ENCODE measurements around the gene CCDC32. TPM values are rescaled to one million over a fixed set of nuclear protein-coding genes. Genes with fewer than 3 reads are reported as not detected.

The CCDC32 gene
- total RNA-seq, 2 donors from 2014 or later = 20.9 to 28.5 TPM

DNA sequence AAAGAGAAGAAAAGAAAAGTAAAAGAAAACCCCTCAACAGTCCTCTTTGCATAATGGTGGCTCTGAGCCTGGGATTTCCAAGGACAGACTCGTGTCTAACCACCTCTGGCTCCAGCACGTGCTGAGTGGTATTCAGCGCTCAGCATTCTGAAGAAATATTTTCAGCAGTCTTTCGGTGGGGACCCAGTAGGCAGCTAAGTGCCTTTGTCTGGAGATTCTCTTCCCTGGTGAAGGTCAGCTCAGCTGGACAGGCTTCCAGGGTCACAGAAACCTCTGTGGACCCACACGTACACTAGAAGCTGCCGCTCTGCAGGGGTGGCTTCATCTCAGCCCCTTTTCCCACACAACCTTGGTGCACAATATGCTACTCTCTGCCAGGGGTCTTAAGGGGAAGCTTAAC lies 36.0 kb downstream of the CCDC32 start:
- ATAC-seq (no peak), DNase-seq (no peak)
- Mint-ChIP-seq H3K36me3 (ENCODE audit: low read depth) (peaks cover 2% of the 10 kb centered on the region), H3K4me1 (no peaks in the 10 kb centered on the region), H3K27me3 (no peaks in the 10 kb centered on the region), H3K27ac (no peak overlapping the region), H3K4me3 (no peak overlapping the region)
- no peaks in the 10 kb centered on the region for H3K9me3 ChIP-seq (ENCODE audit: control insufficient read depth, low read length, poor library complexity, severe bottlenecking)

DNA sequence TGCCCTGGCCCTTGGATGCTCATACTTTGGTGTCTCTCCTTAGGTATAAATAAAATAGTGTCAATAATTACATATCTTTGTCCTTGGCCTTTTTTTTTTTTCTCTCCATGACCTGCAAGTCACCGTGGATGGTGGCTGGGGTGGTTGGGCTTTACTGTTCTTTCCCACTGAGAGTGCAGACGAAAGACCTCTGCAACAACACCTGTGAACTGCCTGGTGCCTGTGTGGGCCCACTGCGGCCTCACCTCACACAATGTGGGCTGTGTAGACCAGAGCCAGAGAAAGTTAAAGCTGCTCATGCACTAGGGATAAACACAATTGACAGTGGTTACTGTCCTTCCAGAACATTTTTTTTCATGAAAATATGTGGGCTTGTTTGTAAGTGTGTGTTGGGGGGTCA lies 39.0 kb downstream of the CCDC32 start:
- H3K36me3 Mint-ChIP-seq (ENCODE audit: low read depth) = peaks cover 2% of the 10 kb centered on the region
- ATAC-seq (no peak), DNase-seq (no peak)
- H3K4me1 Mint-ChIP-seq = no peaks in the 10 kb centered on the region
- H3K27me3 Mint-ChIP-seq = no peaks in the 10 kb centered on the region
- H3K27ac Mint-ChIP-seq = no peak overlapping the region
- no peaks in the 10 kb centered on the region for H3K9me3 ChIP-seq (ENCODE audit: control insufficient read depth, low read length, poor library complexity, severe bottlenecking)
- no peak overlapping the region for H3K4me3 Mint-ChIP-seq

DNA sequence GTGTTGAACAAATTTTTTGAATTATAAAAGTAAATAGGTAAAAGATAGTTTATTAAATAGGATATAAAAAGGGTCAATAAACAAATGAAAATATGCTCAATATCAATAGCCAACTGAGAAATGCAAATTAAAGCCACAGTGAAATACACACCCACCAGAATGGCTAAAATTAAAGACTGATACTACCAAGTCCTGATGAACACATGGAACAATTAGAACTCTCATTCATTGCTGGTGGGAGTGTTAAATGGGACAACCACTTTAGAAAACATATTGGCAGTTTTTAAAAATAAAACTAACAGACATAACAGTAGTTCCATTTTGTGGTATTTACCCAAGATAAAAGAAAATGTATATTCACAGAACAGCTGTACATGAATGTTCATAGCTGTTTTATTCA lies 41.2 kb downstream of the CCDC32 start:
- ATAC-seq (no peak), DNase-seq (no peak)
- no peaks in the 10 kb centered on the region for H3K36me3 Mint-ChIP-seq (ENCODE audit: low read depth)
- no peak overlapping the region for H3K4me3 Mint-ChIP-seq
- H3K9me3 ChIP-seq (ENCODE audit: control insufficient read depth, low read length, poor library complexity, severe bottlenecking) = no peaks in the 10 kb centered on the region
- peaks cover 3% of the 10 kb centered on the region for H3K4me1 Mint-ChIP-seq
- no peaks in the 10 kb centered on the region for H3K27me3 Mint-ChIP-seq
- H3K27ac Mint-ChIP-seq = no peak overlapping the region

DNA sequence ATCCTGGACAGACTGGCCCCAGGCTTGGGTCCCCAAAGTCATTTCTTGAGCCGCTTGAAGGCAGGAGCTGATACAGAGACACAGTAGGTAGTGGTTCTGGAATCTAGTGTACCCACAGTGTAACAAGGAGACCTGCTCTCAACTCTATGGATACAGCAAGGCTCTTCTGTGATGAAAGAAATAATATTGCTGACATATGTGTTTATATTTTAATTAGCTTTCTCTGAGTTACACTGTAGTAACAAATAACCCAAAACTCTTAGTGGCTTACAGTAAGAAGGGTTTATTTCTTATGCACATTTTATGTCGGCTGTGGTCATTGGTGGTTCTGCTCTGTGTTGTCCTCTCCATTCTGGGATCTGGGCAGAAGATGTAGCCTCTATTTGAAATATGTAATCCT lies 48.5 kb downstream of the CCDC32 start:
- H3K27me3 Mint-ChIP-seq = peaks cover 33% of the 10 kb centered on the region
- no peaks in the 10 kb centered on the region for H3K9me3 ChIP-seq (ENCODE audit: control insufficient read depth, low read length, poor library complexity, severe bottlenecking)
- ATAC-seq (no peak), DNase-seq (no peak)
- no peak overlapping the region for H3K27ac Mint-ChIP-seq
- peaks cover 11% of the 10 kb centered on the region for H3K36me3 Mint-ChIP-seq (ENCODE audit: low read depth)
- H3K4me3 Mint-ChIP-seq = no peak overlapping the region
- H3K4me1 Mint-ChIP-seq = peaks cover 13% of the 10 kb centered on the region

DNA sequence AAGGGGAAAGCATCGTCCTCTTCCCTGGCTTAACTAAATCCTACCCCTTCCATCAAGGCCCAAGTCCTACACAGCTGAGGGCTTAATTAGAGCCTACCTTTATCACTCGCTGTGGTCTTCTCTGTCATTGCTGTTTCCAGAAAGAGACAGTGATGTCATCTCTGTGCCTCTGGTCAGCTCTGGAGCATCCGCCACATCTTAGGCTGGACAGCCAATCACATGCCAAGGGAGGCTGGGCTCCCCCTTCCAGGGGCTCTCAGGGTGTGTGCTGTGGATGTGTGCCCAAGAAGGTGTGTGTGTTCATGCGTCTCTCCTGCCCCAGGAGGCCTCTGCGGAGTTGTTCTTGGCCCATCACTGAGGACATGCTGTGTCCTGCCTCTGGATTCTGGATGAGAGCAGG lies 51.2 kb downstream of the CCDC32 start:
- H3K4me3 Mint-ChIP-seq = no peak overlapping the region
- no peak for DNase-seq
- H3K27ac Mint-ChIP-seq = no peak overlapping the region
- peaks cover 18% of the 10 kb centered on the region for H3K4me1 Mint-ChIP-seq
- H3K36me3 Mint-ChIP-seq (ENCODE audit: low read depth) = peaks cover 13% of the 10 kb centered on the region
- peaks cover 48% of the 10 kb centered on the region for H3K27me3 Mint-ChIP-seq
- ATAC-seq = no peak
- H3K9me3 ChIP-seq (ENCODE audit: control insufficient read depth, low read length, poor library complexity, severe bottlenecking) = no peaks in the 10 kb centered on the region

DNA sequence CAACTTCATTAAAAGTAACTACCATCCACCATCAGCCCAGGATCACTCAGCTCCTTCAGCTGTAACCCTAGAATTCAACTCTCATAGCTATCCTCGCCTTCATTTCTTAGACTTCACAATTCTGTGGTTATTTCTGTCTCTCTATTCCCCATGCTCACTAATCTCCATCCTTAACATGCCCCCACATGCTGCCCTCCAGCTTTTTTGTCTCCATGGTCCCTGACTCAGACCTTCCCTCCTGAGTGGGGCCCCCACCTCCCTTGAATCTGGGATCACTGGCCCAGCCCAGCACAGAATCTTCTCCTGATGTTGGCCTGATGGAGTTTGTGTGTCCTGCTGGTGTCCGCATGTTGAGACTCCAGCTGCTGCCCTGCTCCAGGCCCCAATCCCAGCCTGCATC lies 52.4 kb downstream of the CCDC32 start:
- Mint-ChIP-seq H3K27ac (no peak overlapping the region), H3K4me1 (peaks cover 21% of the 10 kb centered on the region), H3K27me3 (peaks cover 60% of the 10 kb centered on the region), H3K4me3 (peak overlapping the region; percentile 90), H3K36me3 (ENCODE audit: low read depth) (peaks cover 13% of the 10 kb centered on the region)
- DNase-seq (no peak), ATAC-seq (no peak)
- no peaks in the 10 kb centered on the region for H3K9me3 ChIP-seq (ENCODE audit: control insufficient read depth, low read length, poor library complexity, severe bottlenecking)

DNA sequence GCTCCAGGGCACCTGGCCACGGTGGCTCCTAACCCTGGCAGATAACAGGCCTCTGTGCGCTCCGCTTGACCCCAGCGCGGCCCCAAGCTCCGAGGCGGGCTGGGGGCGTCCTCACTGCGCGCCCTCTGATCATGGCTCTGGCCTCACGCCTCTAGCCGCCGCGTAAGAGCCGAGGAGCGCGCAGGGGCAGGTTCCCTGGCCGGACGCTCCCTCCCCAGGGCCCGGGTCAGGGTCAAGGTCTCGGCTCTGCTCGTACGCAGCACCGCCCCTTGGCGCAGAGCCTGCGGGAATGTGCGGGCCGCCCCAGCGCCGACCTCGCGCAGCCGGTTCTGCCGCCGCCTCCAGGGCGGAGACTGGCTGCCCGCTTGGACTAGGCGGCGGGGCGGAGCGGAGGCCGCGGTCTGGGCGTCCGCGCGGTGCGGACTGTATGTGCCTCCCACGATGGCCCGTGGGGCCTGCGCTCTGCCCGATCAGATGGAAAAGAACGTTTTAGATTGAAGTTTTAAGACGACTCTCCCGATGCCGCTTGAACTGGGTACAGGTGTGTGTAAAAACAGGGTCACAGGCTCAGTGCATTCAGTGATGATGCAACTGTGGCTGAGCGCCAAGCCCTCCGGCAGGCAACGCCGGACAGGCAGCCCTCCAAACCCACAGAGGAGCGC lies 53.2 kb downstream of the CCDC32 start:
- Mint-ChIP-seq H3K27me3 (peaks cover 68% of the 10 kb centered on the region), H3K36me3 (ENCODE audit: low read depth) (peaks cover 13% of the 10 kb centered on the region), H3K27ac (no peak overlapping the region), H3K4me1 (peaks cover 28% of the 10 kb centered on the region), H3K4me3 (peak overlapping the region; percentile 90)
- H3K9me3 ChIP-seq (ENCODE audit: control insufficient read depth, low read length, poor library complexity, severe bottlenecking) = no peaks in the 10 kb centered on the region
- DNase-seq (peak in 1 of 3 donors; percentile 9), ATAC-seq (peak; percentile 47)

DNA sequence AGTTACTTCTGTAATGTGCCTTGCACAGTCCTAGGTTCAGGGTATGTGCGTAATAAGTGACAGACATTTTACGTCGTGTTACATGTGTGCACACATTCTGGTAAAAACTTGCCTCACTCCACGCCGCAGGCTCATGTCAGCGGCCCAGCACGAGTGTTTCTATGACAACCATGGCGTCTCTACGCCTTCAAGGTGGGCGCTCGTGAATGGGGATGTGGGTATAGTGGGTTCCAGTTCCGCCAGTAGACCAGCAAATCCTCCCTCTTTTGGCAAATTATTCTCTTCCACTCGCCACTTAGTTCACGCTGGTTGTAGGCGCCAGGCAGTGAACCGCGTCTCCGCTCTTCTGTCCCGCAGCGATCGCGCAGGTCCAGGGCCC lies 53.8 kb downstream of the CCDC32 start:
- H3K27ac Mint-ChIP-seq = no peak overlapping the region
- peaks cover 28% of the 10 kb centered on the region for H3K4me1 Mint-ChIP-seq
- H3K4me3 Mint-ChIP-seq = peak overlapping the region; percentile 90
- no peaks in the 10 kb centered on the region for H3K9me3 ChIP-seq (ENCODE audit: control insufficient read depth, low read length, poor library complexity, severe bottlenecking)
- peaks cover 74% of the 10 kb centered on the region for H3K27me3 Mint-ChIP-seq
- H3K36me3 Mint-ChIP-seq (ENCODE audit: low read depth) = peaks cover 13% of the 10 kb centered on the region
- ATAC-seq (peak; percentile 64), DNase-seq (no peak)

DNA sequence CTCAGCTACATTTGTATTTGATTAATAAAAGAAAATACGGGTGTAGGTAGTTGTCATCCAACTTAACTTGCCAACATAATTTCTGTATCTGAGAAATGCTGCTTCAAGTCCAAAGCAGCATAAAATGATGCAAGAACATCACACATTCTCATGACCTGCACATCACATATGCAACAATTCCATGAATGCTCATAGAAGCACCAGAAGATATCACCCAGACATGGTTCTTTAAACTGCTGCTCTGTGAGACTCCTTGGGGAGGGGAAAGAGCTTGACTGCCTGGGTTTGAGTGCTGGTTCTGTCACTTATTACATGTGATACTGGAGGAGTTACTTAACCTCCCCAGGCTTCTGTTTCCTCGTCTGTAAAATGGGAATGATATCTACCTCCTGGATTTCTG lies 54.6 kb downstream of the CCDC32 start:
- Mint-ChIP-seq H3K27ac (no peak overlapping the region), H3K36me3 (ENCODE audit: low read depth) (peaks cover 11% of the 10 kb centered on the region), H3K4me3 (no peak overlapping the region), H3K27me3 (peaks cover 72% of the 10 kb centered on the region), H3K4me1 (peaks cover 26% of the 10 kb centered on the region)
- DNase-seq (no peak), ATAC-seq (no peak)
- no peaks in the 10 kb centered on the region for H3K9me3 ChIP-seq (ENCODE audit: control insufficient read depth, low read length, poor library complexity, severe bottlenecking)

DNA sequence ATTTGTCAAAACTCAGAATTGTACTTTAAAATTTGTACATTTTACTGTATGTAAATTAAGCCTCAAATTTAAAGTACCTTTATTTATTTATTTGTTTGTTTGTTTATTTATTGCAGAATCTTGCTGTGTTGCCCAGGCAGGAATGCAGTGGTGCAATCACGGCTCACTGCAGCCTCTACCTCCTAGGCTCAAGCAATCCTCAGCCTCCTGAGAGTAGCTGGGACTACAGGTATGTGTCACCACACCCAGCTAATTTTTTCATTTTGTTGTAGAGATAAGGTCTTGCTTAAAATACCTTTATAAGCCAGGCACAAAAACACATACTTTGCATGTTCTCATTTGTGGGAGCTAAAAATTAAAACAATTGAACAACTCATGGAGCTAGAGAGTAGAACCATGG lies 56.6 kb downstream of the CCDC32 start:
- H3K27ac Mint-ChIP-seq = no peak overlapping the region
- DNase-seq (no peak), ATAC-seq (no peak)
- H3K9me3 ChIP-seq (ENCODE audit: control insufficient read depth, low read length, poor library complexity, severe bottlenecking) = no peaks in the 10 kb centered on the region
- H3K27me3 Mint-ChIP-seq = peaks cover 69% of the 10 kb centered on the region
- no peak overlapping the region for H3K4me3 Mint-ChIP-seq
- peaks cover 10% of the 10 kb centered on the region for H3K36me3 Mint-ChIP-seq (ENCODE audit: low read depth)
- H3K4me1 Mint-ChIP-seq = peaks cover 25% of the 10 kb centered on the region

DNA sequence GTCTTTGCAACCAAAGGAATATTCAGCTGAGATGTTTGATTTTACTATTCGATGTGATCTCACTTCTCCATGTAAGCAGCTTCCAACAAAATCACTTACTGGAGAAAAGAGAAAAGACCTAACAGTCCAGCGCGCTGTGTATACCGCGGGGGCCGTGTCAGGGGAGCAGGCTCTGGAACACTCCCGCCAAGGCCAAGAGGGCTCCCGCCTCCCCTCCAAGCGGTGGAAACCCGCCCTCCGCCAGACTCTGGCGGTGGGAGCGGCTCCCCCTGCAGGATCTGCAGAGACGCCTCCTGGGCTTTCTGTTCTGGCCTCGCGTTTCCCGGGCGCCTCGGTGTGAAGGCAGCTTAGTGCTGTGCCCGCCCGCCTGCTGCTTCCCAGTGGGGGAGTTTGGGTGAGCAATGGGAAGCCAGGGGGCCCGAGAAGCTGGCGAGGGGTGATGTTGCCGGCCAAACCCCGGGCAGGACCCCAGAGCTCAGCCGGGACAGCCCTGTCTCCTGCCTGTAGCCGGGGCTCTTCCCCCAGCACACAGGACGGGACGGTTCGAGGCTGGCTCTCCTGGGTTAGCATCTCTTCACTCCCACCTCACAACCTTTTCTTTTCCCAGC lies 57.8 kb downstream of the CCDC32 start:
- Mint-ChIP-seq H3K27ac (no peak overlapping the region), H3K4me1 (peaks cover 22% of the 10 kb centered on the region), H3K4me3 (peak overlapping the region; percentile 39), H3K36me3 (ENCODE audit: low read depth) (peaks cover 2% of the 10 kb centered on the region), H3K27me3 (peaks cover 68% of the 10 kb centered on the region)
- no peaks in the 10 kb centered on the region for H3K9me3 ChIP-seq (ENCODE audit: control insufficient read depth, low read length, poor library complexity, severe bottlenecking)
- ATAC-seq (peak; percentile 78), DNase-seq (peak; percentile 45 to 48 (median 46))

Other genes with a start within 250 kb of the CCDC32 start
- 10 to 100 TPM in 1 of 2 donors, 1 to 10 TPM in 1; 9.2 to 48.3 TPM for gene INAFM2, start 241.3 kb downstream of the CCDC32 start, total RNA-seq
- gene CCDC9B, start 224.1 kb downstream of the CCDC32 start, total RNA-seq = 1 to 10 TPM; 4.1 to 5.3 TPM
- not detected for gene PHGR1, start 214.0 kb downstream of the CCDC32 start, total RNA-seq
- gene DISP2, start 206.8 kb downstream of the CCDC32 start, total RNA-seq = under 1 TPM; 0.02 to 0.03 TPM
- 1 to 10 TPM; 2.2 to 4.9 TPM for gene KNSTRN, start 182.3 kb downstream of the CCDC32 start, total RNA-seq
- gene IVD, start 159.2 kb downstream of the CCDC32 start, total RNA-seq = 10 to 100 TPM; 30.1 to 37.0 TPM
- 10 to 100 TPM; 30.2 to 32.1 TPM for gene BAHD1, start 124.1 kb downstream of the CCDC32 start, total RNA-seq
- 1 to 10 TPM; 4.4 to 7.5 TPM for gene CHST14, start 94.1 kb downstream of the CCDC32 start, total RNA-seq
- gene RPUSD2, start 4.3 kb upstream of the CCDC32 start, total RNA-seq = 10 to 100 TPM in 1 of 2 donors, 1 to 10 TPM in 1; 9.1 to 15.1 TPM
- gene KNL1, start 29.2 kb upstream of the CCDC32 start, total RNA-seq = 1 to 10 TPM in 1 of 2 donors, under 1 TPM in 1; 0.77 to 4.6 TPM
- gene RAD51, start 130.1 kb upstream of the CCDC32 start, total RNA-seq = 1 to 10 TPM; 1.5 to 2.0 TPM
- gene RMDN3, start 190.2 kb upstream of the CCDC32 start, total RNA-seq = 10 to 100 TPM; 31.4 to 33.1 TPM
- 10 to 100 TPM; 16.4 to 20.5 TPM for gene GCHFR, start 199.0 kb upstream of the CCDC32 start, total RNA-seq
- 1 to 10 TPM in 1 of 2 donors, under 1 TPM in 1; 0.89 to 1.2 TPM for gene C15orf62, start 204.9 kb upstream of the CCDC32 start, total RNA-seq
- 10 to 100 TPM; 19.5 to 22.7 TPM for gene ZFYVE19, start 242.0 kb upstream of the CCDC32 start, total RNA-seq
- 10 to 100 TPM; 24.1 to 27.7 TPM for gene DNAJC17, start 242.4 kb upstream of the CCDC32 start, total RNA-seq

All from T-helper 17 cell (primary cell).